ES-I3 (cell line): ENCODE data around the gene LAX1.

Experiments used
- H3K36me3 ChIP-seq: 2 replicates; pipeline ENCODE4 v1.6.1; 2013; ENCODE audit warnings: mild to moderate bottlenecking, low read length, control low read depth, moderate library complexity; ENCODE audit not compliant: insufficient read depth
- H3K4me1 ChIP-seq: 2 replicates; pipeline ENCODE4 v1.6.1; 2013; ENCODE audit warnings: mild to moderate bottlenecking, control low read depth, low read length; ENCODE audit not compliant: insufficient read depth
- H3K9ac ChIP-seq: 2 replicates; pipeline ENCODE4 v1.6.1; 2013; ENCODE audit warnings: low read depth, mild to moderate bottlenecking, low read length, moderate library complexity
- H3K9me3 ChIP-seq: 2 replicates; pipeline ENCODE4 v1.6.1; 2013; ENCODE audit warnings: mild to moderate bottlenecking, low read length, moderate library complexity; ENCODE audit not compliant: control insufficient read depth, insufficient read depth

The LAX1 gene

GRCh38 chr1:203813581-203814341 is 48.8 kb downstream of the LAX1 start:
- Histone ChIP-seq H3K36me3 (peaks cover 14% of the 10 kb centered on the region; the same call in 1 of the 2 replicates), H3K9ac (no peak overlapping the region), H3K9me3 (no peaks in the 10 kb centered on the region), H3K4me1 (no peaks in the 10 kb centered on the region)

GRCh38 chr1:203818399-203818798 is 53.4 kb downstream of the LAX1 start:
- H3K9ac ChIP-seq = no peak overlapping the region
- H3K9me3 ChIP-seq = no peaks in the 10 kb centered on the region
- H3K36me3 ChIP-seq = peaks cover 25% of the 10 kb centered on the region
- no peaks in the 10 kb centered on the region for H3K4me1 ChIP-seq

GRCh38 chr1:203823306-203823705 is 58.3 kb downstream of the LAX1 start:
- H3K36me3 ChIP-seq = peaks cover 23% of the 10 kb centered on the region
- H3K9me3 ChIP-seq = no peaks in the 10 kb centered on the region
- H3K4me1 ChIP-seq = no peaks in the 10 kb centered on the region
- no peak overlapping the region for H3K9ac ChIP-seq
